GM18868 (cell line): ENCODE measurements around the gene KIF15.
"Not testable (repeated sequence)": the region's sequence is repeated elsewhere in the genome, so short reads cannot be mapped to it uniquely, and the experiment has no call there.

Experiments
- ATAC-seq: cut with Tn5 transposase; IDR thresholded peaks from one replicate; pipeline ENCODE4 v1.9.1; 2021; ENCODE audit warnings: mild to moderate bottlenecking, moderate library complexity; ENCODE audit not compliant: unreplicated experiment

Gene KIF15

DNA sequence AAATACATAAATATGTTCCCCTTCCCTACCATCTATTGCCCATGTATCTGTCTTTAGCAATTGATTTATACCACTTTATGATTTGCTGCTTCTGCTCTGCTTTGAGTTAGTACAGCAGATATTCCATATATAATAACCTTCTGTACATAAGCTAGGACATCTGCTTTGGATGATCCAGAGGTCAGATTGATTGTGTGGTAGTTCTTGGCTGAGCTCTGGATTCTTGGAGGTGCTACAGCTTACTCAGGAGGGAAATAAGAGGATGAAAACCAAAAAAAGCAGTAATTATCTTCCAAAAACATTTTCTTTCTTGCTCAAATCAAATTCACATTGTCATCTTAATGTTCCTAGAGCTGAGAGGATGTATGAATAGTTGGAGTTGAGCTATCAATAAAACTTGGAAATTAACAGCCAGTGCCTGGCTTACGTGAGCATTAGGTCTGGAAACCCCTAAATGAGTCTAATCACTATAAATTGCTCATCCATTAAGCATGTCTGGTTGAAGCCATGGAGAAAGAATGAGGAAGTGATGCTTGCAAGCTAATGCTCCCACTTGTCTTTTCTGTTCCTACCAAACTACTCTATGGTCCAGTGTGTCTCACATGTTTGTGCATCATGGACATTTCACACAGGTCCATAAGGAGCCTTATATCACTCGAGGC is 63.8 kb downstream of the KIF15 start:
- ATAC-seq = no peak

DNA sequence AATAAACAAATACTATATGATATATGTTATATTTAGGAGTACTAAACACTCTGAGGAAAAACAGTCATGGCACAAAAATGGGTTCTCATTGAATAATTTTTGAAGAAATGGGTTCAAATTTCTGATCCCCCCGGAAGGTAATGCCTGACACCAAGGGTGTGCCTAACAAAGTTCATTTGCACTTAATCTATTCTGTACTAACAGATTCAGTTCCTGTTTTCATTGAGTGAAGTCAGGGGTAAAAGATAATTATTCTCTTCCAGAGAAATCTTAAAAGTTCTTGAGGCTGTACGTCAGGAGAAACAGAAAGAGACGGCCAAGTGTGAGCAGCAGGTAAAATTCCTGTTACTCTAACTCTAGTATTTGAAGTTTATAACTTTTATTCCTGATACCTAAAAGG is 65.6 kb downstream of the KIF15 start:
- no peak for ATAC-seq

DNA sequence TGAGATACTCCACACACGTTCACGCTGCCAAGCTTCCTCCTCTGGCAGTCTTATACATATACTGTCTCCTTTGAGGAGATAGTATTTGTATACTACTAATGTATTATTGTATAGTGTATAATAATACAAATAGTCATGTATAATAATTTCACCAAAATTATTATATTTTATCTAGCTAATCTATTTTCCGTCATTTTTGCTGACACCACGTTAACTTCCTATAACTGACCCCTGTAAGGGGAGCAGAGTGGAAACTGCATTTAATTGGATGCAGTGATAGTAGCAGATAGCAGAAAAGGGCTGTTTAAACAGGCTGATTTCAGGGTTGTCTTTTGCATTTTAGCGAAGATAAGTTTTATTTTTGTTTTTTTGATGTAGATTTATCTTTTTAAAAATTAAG is 69.6 kb downstream of the KIF15 start:
- ATAC-seq = no peak

DNA sequence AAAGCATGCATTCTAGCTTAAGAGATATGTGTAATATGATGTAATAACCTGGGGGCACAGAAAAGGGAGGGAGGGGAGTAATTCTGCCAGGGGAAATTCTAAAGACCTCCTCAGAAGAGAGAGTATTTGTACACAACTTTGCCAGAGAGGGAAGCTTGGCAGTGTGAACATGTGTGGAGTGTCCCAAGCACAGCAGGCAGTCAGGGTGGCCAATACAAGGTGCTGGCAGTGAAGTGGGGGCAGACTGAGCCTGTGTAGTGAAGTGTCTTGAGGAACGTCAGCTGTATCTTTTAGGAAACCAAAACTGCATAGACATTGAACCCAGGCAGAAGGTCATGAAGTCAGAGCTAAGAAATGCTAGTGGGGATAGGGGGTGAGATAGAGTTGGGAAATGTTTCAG is 70.4 kb downstream of the KIF15 start:
- ATAC-seq = no peak

DNA sequence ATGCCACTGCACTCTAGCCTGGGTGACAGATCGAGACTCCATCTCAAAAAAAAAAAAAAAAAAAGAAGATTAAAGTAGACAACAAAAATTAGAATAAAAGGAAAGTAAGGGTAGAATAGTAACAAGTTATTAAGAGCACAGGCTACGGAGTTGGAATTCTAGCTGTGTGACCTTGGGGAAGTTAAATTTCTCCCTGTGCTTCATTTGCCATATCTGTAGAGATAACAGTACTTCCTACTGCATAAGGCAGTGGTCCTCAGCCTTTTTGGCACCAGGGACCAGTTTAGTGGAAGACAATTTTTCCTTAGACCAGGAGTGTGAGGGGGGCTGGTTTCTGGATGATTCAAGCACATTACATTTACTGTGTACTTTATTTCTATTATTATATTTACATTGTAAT is 71.4 kb downstream of the KIF15 start:
- ATAC-seq = no peak

DNA sequence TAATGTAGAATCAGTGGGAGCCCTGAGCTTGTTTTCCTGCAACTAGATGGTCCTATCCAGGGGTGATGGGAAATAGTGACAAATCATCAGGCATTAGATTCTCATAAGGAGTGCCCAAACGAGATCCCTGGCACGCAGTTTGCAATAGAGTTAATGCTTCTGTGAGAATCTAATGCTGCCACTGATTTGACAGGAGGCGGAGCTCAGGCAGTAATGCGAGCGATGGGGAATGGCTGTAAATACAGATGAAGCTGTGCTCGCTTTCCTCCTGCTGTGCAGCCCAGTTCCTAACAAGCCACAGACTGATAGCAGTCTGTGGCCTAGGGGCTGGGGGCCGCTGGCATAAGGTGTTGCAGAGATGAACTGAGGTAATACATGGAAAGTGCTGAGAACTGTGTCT is 71.8 kb downstream of the KIF15 start:
- no peak for ATAC-seq

DNA sequence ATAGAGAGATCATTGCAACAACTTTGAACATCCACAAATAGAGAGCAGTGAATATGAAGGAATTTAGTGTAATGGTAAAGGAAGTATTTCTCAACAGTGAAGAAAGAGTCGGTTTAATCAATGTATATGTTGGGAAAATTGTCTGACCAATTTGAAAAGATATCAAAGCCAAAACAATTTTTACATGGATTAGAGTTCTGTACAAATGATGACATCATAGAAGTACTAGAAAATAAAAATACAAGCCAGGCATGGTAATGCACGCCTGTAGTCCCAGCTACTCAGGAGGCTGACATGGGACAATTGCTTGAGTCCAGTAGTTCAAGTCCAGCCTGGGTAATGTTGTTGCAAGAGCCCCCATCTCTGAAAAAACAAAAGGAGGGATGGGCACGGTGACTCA is 74.1 kb downstream of the KIF15 start:
- no peak for ATAC-seq

DNA sequence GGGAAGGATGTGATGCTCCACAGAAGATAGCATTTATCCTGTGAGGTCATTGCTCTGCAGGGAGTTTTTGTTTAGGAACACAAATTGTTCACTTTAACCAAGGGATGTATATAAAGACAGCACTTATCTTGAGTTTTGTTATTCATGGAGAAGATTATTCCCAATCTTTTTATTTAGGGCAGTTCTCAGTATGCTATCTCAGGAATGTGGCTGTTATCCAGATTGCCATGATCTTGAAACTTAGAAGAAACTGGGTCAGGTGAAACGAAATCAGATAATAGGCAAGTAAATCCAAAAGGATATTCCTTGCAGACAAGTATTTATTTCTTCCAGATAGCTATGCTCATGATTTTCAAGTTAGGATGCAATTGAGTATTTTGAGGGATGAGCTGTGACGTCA is 80.8 kb downstream of the KIF15 start:
- ATAC-seq = no peak

DNA sequence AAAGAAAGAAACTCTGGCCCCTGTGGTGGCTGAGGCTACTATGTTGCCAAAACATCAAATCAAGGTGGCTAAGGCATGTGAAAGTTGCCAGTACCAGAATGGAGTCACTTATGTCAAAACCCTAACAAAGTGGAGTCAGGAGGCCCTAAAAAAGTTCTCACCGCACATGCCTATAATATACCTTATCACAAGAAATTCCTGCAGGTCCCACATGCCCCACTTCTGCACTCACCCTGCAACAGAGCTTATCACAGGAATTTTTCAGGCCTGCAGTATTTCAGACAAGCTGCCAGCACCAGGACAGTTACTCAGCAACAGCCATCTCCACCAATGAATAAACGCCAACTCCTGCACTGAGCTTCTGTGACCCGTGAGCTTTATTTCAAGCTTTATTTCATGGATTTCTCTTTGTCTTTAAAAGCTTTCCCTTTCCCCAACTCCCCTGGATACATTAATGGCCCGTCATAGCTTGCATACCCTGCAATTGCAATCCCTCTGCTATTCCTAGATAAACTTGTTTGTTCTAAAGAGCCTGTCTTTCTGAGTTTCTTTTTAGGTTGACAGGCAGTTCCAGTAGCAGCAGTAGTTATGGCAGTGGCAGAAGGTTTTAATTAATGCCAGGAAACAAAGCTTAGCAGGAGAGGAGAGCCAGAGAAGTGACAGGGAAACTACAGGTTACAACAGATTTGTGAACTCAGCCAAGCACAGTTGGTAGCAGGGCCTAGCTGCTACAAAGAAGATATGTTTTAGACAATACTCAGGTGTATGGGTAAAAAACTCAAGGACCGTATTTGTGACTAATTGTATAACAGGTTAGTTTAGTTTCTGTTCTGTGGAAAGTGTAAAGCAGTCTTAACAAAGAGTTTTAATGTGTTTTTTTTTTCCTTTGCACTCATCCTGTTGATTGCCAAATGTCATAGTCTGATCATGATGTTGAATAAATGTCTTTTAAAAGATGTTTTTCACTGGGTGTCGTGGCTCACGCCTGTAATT is 84.2 kb downstream of the KIF15 start:
- no peak for ATAC-seq

DNA sequence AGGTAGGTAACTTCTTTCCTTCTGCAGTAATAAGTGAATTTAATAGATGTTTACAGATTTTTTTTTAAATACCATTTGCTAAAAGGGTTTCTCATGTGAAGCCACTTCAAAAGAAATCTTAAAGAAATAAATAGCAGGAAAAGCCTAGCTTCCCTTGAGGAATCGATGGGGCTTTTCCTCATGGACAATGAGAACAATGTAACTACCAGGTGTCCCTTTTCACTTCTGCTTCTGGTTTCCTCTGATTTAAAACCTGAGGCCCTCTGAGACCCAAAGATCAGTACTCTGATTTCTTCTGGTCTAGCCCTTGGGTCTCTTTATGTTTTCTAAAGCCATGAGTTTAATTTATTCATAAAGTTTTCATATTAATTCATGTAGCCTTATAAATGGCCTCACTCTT is 87.0 kb downstream of the KIF15 start:
- ATAC-seq = no peak

DNA sequence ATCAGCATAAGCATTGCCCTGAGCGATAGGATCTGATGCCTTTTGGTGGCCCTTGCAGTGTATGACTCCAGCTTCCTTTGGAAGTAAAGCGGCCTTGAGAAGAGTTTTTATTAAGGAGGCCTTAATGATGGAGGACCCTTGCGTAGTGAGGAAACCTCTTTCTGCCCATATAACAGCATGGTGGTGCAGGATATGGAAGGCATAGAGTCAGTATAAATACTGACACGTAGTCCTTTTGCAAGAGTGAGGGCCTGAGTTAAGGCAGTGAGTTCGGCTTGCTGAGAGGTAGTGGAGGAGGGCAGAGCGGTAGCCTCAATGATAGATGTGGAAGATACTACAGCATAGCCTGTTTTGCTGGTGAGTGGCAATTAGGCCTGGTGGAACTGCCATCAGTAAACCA is 95.1 kb downstream of the KIF15 start:
- ATAC-seq = not testable (repeated sequence)

DNA sequence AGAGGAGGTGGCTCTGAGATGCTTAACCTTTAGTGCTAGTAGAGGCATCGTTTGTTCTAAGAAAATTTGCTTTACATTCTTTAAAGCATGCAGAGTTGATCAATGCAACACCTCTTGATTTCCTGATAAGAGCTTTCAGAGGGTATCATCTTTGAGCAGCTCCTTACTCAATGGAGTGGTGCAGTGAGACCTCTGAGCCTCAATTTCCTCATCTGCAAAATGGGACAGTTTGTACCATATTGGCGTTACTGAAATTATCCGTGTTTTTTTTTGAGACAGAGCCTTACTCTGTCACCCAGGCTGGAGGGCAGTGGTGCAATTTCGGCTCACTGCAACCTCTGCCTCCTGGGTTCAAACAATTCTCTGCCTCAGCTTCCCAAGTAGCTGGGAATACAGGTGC is 98.5 kb downstream of the KIF15 start:
- ATAC-seq = no peak

DNA sequence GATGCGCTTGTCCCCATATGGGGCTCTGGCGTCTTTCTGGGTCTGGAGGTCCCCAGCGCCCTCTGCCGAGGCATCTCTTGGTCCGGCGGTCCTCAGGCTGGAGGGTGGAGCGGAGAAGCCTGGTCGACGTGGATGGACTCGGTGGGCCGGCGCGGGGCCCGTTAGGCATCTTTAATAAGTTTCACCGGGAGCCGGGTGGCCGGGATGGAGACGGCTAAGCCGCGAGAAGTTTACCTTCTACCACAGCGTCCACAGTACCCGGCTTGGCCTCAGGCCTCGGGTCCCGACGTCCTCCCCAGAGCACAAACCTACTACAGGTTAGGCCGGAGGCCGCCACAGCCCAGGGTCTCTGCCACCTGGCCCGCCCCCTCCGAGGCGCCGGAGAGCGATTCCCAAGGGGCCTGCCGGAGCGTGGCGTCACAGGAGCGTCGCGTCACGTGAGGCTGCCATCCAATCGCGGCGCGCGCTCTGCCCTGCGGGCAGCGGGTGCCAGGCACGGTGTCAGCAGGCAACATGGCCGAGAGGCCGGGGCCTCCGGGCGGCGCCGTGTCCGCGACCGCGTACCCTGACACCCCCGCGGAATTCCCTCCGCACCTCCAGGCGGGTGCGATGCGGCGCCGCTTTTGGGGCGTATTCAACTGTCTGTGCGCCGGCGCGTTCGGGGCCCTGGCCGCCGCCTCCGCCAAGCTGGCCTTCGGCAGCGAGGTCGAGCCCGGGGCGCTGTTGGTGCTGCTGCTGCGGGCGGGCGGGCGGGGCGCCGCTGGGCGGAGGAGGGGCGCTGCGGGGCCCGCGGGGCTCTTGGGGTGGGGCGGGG is 100.0 kb downstream of the KIF15 start, which contains the start of gene TMEM42:
TSS of gene TMEM42 (plus strand) at position 501 of the 814 bp plus-strand sequence. CDS start at position 514, 13 bp downstream.
- peak; percentile 96 for ATAC-seq

DNA sequence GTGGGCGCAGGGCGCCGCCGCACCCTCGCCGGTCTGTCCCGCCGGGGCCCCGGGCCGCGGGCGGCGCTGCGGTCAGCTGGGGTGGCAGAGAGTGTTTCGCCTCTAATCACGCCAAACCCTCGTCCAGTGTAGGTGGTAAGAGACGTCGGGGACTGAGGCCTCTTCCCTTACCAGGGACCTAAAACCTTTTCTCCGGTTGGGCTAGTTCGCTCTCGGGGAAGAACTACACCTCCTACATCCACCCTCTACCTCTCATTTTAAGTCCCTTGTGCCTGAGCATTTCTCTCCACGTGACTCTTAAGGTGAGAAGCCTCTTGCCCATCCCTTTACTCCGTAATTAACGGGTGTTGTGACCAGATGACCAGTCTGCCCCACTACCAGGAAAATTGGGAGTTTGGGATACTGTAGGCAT is 100.6 kb downstream of the KIF15 start:
- peak; percentile 22 for ATAC-seq

DNA sequence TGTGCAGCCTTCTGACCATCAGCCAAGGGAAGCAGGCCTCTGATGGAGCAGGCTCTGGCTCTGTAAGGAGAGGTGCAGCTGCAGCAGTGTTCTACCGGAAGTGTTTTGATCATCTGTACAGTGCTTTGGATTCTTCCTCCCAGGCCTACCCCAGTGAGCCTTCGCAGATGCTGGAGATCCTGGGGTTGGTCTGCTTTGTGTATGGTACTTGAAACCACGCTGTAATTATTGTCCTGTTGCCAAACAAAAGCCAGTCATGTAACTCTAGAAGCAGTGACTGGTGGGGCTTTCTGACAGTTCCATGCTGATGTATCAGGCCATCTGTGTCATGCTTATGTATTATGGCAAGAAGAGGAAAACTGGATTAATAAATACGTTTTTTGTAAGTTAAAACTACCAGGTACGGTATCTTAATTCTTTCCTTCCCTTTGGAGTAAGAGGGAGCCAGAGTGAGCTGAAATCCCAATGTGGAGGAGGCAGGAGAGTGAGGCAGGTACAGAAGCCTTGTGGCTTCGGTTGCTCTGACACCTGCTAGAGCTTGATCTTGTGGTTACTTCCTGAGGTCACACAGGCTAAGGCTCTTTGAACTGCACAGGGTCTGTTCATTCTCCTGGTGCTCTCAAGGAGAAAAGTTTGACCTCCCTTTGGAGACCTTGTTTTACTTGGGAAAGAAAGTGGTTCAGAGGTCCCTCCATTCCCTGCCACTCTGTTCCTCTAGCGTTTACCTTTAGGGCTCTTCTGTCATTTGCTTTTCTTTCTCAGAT is 103.9 kb downstream of the KIF15 start:
- ATAC-seq = no peak

DNA sequence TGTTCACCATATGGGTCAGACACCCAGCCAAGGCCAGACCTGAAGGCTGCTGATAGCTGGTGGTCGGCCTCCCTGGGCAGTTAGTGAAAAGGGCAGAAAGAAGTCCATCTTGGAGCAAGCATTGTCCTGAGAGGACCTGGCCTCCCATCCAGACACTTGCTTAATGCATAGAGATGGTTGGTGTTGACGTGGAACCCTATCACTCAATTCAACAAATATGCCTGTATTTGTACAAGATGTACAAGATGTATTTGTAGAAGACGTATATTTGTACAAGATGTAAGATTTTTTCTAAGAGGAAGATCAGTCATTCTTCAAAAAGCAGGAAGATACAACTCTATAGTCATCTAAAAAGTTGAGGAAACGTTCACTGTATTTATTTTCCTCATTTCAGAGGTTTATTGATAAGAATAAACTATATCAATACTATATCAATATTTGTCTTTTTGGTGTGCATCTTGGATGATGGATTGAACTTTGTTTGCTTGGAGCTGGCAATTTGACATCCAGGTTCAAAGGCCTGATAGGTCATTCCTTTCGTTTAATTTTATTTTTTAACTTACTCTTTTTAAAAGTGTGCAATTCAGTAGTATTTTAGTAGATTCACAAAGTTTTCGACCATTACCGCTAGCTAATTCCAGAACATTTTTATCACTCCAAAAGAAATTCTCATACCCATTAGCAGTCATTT is 106.0 kb downstream of the KIF15 start:
- no peak for ATAC-seq

DNA sequence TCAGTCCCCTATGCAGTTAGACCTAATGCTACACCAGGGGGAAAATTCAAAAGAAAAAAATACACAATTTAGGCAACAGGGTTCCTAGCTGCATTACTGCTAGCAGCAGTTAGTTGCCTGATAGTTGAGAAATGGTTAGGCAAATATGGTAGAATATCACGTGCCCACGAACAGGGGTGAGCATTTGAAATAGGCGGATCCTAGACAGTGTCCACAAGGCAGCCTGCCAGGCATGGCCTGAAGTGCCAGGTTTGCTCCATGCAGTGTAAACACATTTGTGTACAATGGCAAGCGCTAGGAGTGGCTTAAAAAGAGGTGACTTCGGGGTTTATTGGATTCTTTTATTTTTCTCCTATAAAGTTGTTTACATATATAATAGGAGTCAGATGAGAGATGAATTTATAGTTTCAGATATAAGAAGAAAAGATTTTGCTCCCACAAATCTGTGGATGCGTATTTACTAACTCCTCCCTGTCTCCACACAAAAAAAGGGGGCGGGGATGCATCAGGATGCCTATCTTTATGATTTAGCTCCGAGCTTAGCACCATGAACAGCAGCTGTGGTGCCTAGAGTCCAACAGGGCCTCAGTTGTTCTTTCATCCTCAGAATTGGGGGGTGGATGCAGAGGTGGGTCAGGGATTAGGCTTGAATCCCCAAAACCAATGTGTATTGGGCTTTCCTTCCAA is 108.9 kb downstream of the KIF15 start:
- no peak for ATAC-seq

DNA sequence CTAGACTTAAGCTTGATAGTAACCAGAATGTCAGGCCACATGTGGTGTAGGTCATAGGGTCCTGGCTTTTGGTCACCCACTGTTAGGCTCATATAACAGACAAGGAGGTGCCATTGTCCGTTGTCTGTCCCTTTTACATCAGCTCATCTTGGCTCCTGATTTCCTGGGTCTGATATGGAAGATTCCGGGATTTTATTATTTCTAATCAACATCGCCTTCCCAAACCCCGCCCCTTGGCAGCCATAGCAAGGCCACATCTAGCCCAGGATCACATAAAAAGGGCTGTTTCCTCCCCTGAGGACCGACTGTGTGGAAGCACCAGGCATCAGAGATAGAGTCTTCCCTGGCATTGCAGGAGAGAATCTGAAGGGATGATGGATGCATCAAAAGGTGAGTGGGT is 112.7 kb downstream of the KIF15 start, which contains the start of gene TGM4:
TSS of gene TGM4 (plus strand) at position 301 of the 400 bp plus-strand sequence. CDS start at position 372, 71 bp downstream.
- ATAC-seq = no peak

DNA sequence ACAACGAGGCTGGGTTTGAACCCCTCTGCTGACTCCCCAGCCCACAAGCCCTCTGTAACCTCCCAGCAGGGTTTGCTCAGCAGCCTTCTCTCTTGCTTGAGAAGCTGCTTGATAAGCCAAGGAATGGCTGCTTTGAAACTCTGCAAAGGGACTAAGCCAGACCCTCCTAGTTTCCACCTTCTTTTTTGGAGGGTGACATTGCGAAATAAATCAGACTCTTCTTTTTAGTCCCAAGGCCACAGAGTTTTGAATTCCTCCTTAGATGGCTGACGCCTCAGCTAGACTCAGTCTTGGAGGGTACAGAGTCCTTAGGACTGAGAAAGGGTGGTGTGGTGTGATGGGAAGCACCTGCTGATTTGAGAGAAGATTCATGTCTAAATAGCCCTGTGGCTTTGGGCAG is 114.0 kb downstream of the KIF15 start:
- ATAC-seq = no peak
